Measurements from ENCODE around the gene TLL2.

- TF ChIP-seq CTCF (IDR thresholded peaks at IDR 0.05) (no peak), POLR2A (IDR thresholded peaks at IDR 0.05) (no peak)
These were observed 106.1 kb downstream of the TLL2 start for GRCh38 chr10:96407560-96408069.

All from tibial nerve (tissue), 3 donors.